ENCODE measurements around the gene SGPL1. TPM values are rescaled to one million over a fixed set of nuclear protein-coding genes. Genes with fewer than 3 reads are reported as not detected.

The SGPL1 gene
- total and polyA plus RNA-seq, 2 of the 8 experiments (the other 6 are each of a cell fraction or from before 2014, with no cell fraction given) = 20.5 to 51.6 TPM

DNA sequence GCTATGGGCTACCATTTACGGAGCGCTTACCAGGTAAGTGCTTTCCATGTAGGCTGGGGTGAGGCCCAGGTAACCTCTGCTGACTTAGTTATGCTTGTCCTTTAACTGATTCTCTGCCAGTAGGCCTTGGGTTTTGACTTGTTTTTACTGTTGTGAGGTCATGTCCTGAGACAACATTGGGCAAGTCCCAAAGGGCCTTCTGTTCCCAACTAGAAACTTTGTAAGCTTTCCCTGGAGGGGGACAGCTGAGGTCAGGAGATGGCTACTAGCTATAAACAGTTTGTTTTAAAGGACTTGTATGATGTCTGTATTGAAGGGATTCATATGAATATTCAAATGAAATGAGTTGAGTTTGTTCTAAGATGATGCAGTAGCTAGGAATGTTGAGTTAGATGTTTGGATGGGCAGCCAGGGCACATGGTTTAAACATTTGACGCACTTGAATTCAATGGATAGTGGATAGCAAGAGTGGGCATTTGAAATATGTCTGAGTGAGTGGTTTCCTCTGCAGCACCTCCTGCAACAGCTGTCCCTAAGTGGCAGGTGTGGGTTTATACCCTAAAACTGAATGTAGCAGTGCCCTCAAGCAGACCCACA, 10.0 kb upstream of the SGPL1 start (continued):
- TF ChIP-seq, protein P1, sequence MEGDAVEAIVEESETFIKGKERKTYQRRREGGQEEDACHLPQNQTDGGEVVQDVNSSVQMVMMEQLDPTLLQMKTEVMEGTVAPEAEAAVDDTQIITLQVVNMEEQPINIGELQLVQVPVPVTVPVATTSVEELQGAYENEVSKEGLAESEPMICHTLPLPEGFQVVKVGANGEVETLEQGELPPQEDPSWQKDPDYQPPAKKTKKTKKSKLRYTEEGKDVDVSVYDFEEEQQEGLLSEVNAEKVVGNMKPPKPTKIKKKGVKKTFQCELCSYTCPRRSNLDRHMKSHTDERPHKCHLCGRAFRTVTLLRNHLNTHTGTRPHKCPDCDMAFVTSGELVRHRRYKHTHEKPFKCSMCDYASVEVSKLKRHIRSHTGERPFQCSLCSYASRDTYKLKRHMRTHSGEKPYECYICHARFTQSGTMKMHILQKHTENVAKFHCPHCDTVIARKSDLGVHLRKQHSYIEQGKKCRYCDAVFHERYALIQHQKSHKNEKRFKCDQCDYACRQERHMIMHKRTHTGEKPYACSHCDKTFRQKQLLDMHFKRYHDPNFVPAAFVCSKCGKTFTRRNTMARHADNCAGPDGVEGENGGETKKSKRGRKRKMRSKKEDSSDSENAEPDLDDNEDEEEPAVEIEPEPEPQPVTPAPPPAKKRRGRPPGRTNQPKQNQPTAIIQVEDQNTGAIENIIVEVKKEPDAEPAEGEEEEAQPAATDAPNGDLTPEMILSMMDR (IDR thresholded peaks at IDR 0.05; ENCODE audit: control extremely low read depth in 1 of 3, insufficient read depth in 1 of 3, low read depth in 1 of 3, low read length in 3 of 3) = no peak
- no peak for TF ChIP-seq HDAC6 (IDR thresholded peaks at IDR 0.05; ENCODE audit: low read depth, low read length)
- no peak for TF ChIP-seq SP1 (IDR thresholded peaks at IDR 0.05; ENCODE audit: low read depth, low read length)
- TF ChIP-seq KDM5A (IDR thresholded peaks at IDR 0.05; ENCODE audit: low read length) = no peak
- no peak for TF ChIP-seq ASH2L (IDR thresholded peaks at IDR 0.05; ENCODE audit: low read length)
- TF ChIP-seq, protein P2, sequence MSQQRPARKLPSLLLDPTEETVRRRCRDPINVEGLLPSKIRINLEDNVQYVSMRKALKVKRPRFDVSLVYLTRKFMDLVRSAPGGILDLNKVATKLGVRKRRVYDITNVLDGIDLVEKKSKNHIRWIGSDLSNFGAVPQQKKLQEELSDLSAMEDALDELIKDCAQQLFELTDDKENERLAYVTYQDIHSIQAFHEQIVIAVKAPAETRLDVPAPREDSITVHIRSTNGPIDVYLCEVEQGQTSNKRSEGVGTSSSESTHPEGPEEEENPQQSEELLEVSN (IDR thresholded peaks at IDR 0.05) = no peak
